Pancreas (tissue), 10 donors: ENCODE data around the gene FLRT3. TPM values are rescaled to one million over a fixed set of nuclear protein-coding genes. Genes with fewer than 3 reads are reported as not detected.

ENCODE experiments used
- ATAC-seq, 4 donors: fragments of 200-7000 bp; cut with Tn5 transposase; one replicate each; pipeline versions ENCODE4 v1.8.0 to v1.9.1; 2020; ENCODE audit warnings: mild to moderate bottlenecking in 4 of 4, moderate library complexity in 4 of 4
- DNase-seq, 6 donors: peaks; one replicate each; pipeline ENCODE4 v3.0.0-alpha.2; 2020
- FAIRE-seq: peaks from 2 replicates; lab custom pipeline; 2012; peaks lifted over from hg19 to GRCh38; lab: Jason Lieb, UNC
- H3K27ac ChIP-seq, 4 donors: fragments of 200-600 bp; sonication (generic); 1 replicate in 3 of 4; 2 replicates in 1 of 4; pipeline versions ENCODE4 v1.5.0 to v1.8.0; 2020
- H3K27me3 ChIP-seq, 4 donors: fragments of 200-600 bp; one replicate each; pipeline ENCODE4 v1.8.0; 2021
- H3K36me3 ChIP-seq, 3 donors: fragments of 200-600 bp; sonication (generic) in 1 of 3; one replicate each; pipeline versions ENCODE4 v1.5.0 to v1.8.0; 2020 to 2021
- H3K4me1 ChIP-seq, 3 donors: fragments of 200-600 bp; one replicate each; pipeline ENCODE4 v1.8.0; 2021
- H3K4me3 ChIP-seq, 4 donors: fragments of 200-600 bp; sonication (generic) in 2 of 4; one replicate each; pipeline versions ENCODE4 v1.5.0 to v1.8.0; 2020 to 2021
- H3K9me3 ChIP-seq, 4 donors: fragments of 200-600 bp; one replicate each; pipeline ENCODE4 v1.8.0; 2021
- WGBS, 2 donors: extraction: QIAGEN DNeasy Blood & Tissue Kit; methylation state at CpG; one replicate each; pipeline ENCODE4 v1.1.7; 2013; 5-methylcytosine and 5-hydroxymethylcytosine counted together
- intact Hi-C, 3 donors: fragments of 100-400 bp; cut with DNase I; formaldehyde crosslinking; loops; one replicate each; pipeline versions ENCODE4 v1.11.1 to v1.14.2; 2022
- polyA plus RNA-seq, 2 donors: library from polyadenylated mRNA; stranded (reverse); fragments of 200-250 nt; gene quantifications; one replicate each; pipeline ENCODE4 v1.2.3, GENCODE V29; 2013
- total RNA-seq, 6 donors: library from RNA; stranded (reverse); fragmentation: NEBNext Ultra II Directional in 4 of 6; extraction: Animal tissue kit (Norgen Biotek cat#: 25700) in 4 of 6; gene quantifications; one replicate each; pipeline versions ENCODE4 v1.2.1 to v1.2.4, GENCODE V29; 2021 to 2023
- TF ChIP-seq, protein P1 (sequence below), 4 donors: fragments of 200-600 bp; sonication (generic) in 3 of 4; IDR thresholded peaks; one replicate each; pipeline versions ENCODE4 v1.5.0 to v1.8.0; 2021; ENCODE audit warnings: antibody characterized with exemption in 4 of 4
- donor health status: healthy with polysubstance abuse.
- donor health status: DM: no; HTN: no; CAD: no; lungs with moderate emphysema.
- donor health status: DM: no; HTN: no; CAD: no.
- donor health status: control.
- donor health status: control.
- donor health status: Bipolar disorder and iron deficiency.
- donor health status: DM: yes; HTN: yes; CAD: no.
- donor health status: DM: no; HTN: no; CAD: no.
- donor health status: DM: no; HTN: no; CAD: no.
- donor health status: DM: yes; HTN: yes; CAD: no.

The FLRT3 gene
- total and polyA plus RNA-seq, 8 donors, result 0.72 to 11.0 (median 1.2) TPM

DNA sequence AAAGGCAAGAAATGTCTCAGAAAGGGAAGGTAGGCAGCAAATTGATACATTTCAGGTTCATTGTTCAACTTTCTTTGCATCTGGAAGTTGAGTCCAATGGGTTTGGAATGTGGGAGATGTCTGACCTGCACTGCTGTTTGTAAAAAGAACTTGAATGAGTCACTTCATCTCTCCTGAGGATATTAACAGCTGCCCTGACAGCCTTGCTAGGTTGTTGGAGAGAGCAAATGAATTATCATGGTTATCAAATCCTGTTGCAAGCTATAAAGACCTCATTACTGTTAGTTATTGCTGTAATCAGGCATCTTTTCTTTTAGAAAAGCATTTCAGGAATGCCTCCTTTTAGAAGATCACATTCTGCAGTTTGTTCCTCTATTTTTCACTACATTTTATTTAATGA is 23.0 kb upstream of the FLRT3 start:
- Histone ChIP-seq H3K36me3 (no peaks in the 10 kb centered on the region), H3K27ac (no peak overlapping the region), H3K27me3 (no peaks in the 10 kb centered on the region), H3K4me3 (no peak overlapping the region), H3K9me3 (peaks cover 0 to 2% (median 0%) of the 10 kb centered on the region in 4 donors), H3K4me1 (no peaks in the 10 kb centered on the region)
- DNase-seq (no peak), ATAC-seq (no peak), FAIRE-seq (no peak)
- intact Hi-C loops, result no loop called here
- TF ChIP-seq, protein P1, sequence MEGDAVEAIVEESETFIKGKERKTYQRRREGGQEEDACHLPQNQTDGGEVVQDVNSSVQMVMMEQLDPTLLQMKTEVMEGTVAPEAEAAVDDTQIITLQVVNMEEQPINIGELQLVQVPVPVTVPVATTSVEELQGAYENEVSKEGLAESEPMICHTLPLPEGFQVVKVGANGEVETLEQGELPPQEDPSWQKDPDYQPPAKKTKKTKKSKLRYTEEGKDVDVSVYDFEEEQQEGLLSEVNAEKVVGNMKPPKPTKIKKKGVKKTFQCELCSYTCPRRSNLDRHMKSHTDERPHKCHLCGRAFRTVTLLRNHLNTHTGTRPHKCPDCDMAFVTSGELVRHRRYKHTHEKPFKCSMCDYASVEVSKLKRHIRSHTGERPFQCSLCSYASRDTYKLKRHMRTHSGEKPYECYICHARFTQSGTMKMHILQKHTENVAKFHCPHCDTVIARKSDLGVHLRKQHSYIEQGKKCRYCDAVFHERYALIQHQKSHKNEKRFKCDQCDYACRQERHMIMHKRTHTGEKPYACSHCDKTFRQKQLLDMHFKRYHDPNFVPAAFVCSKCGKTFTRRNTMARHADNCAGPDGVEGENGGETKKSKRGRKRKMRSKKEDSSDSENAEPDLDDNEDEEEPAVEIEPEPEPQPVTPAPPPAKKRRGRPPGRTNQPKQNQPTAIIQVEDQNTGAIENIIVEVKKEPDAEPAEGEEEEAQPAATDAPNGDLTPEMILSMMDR (IDR thresholded peaks at IDR 0.05), result no peak

DNA sequence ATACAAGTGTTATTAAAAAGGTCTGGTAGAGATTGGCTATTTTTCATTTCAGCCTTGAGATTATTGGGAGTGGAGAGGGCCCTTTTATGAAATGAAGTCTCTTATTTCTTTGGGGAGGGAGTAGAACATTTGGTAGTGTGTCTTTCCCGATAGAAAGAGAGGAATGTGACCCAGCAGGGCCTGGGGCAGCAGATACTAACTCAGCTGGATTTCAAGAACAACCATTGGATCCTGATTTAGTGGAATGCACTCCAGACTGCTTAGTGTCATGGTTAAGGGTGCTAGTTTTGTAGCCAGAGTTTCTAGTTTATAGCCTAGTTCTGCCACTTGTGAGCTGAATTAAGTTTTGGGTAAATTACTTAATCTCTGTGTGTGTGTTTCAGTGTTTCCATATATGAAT is 18.4 kb upstream of the FLRT3 start:
- DNase-seq (no peak), ATAC-seq (no peak), FAIRE-seq (no peak)
- H3K9me3 ChIP-seq, result no peaks in the 10 kb centered on the region
- H3K27me3 ChIP-seq, result no peaks in the 10 kb centered on the region
- no peak overlapping the region for H3K27ac ChIP-seq
- H3K36me3 ChIP-seq, result no peaks in the 10 kb centered on the region
- TF ChIP-seq, protein P1 (IDR thresholded peaks at IDR 0.05), result no peak
- intact Hi-C loops, result no loop called here
- no peak overlapping the region for H3K4me3 ChIP-seq
- no peaks in the 10 kb centered on the region for H3K4me1 ChIP-seq
- 39 to 40% methylated on average over 1 of the region's 1 CpG for WGBS, 2 donors

DNA sequence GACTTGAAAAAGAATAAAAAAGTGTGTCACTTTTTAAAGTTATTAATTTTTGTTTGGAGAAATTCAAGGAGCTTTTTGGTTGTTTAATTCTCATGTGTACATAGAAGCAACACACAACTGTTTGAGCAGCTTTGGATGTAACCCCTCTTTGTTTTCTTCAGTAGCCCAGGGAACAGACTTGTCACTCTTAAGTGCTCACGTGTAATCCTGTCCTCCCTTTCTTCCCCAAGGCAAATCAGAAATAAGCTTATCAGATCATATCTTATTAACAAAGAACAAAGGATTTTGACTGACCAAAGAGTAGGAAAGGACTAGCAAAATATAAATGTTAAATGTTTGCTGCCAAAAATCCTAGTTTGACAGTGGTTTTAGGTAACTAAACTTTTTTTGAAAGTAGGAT is 7.3 kb upstream of the FLRT3 start:
- TF ChIP-seq, protein P1 (IDR thresholded peaks at IDR 0.05), result no peak
- DNase-seq, result no peak
- no peaks in the 10 kb centered on the region for H3K9me3 ChIP-seq
- no peak overlapping the region for H3K4me3 ChIP-seq
- 3 to 14% methylated on average over 1 of the region's 1 CpG for WGBS, 2 donors
- FAIRE-seq, result no peak
- intact Hi-C loops, result loop anchor here in 1 of 3 donors (10.0 kb wide), 1 partner anchor 640 kb away; no protein-coding TSS in a partner anchor
- no peak overlapping the region for H3K27ac ChIP-seq
- no peaks in the 10 kb centered on the region for H3K27me3 ChIP-seq
- H3K4me1 ChIP-seq, result peaks cover 9 to 14% (median 13%) of the 10 kb centered on the region in 3 donors
- ATAC-seq, result peak in 3 of 4 donors; percentile 47 to 62 (median 50)
- H3K36me3 ChIP-seq, result no peaks in the 10 kb centered on the region

DNA sequence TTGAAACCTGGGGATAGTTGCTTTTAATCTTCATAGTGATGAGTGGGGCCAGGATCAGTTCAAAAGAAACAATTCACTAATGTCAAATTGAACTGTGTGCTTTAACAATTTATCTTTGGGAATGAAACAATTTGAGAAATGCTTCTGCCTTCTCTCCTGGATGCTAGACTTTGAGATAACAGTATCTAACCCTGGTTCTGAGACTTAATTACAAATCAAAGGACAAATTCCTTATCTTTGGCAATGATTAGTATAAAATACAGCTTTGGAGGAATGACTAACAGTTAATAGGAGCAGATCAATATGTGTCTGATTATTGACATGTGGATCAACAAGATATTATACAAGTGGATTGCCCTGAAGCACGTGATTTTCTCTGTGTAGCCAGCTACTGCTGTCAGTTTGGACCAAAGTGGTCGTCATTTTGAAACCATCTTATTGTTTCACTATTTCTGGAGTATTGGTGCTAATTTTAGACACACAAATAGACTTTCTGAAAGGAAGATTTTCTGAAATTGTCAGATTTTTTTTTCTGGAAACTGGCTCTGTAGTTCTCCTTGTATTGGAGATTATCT is 6.2 kb upstream of the FLRT3 start:
- whole genome bisulfite sequencing, 2 donors, result 34 to 37% methylated on average over 2 of the region's 2 CpGs
- H3K27ac ChIP-seq, result no peak overlapping the region
- peaks cover 9 to 14% (median 13%) of the 10 kb centered on the region in 3 donors for H3K4me1 ChIP-seq
- no peaks in the 10 kb centered on the region for H3K9me3 ChIP-seq
- DNase-seq, result no peak
- H3K4me3 ChIP-seq, result no peak overlapping the region
- H3K27me3 ChIP-seq, result no peaks in the 10 kb centered on the region
- FAIRE-seq, result no peak
- TF ChIP-seq, protein P1 (IDR thresholded peaks at IDR 0.05), result no peak
- no peaks in the 10 kb centered on the region for H3K36me3 ChIP-seq
- intact Hi-C loops, result loop anchor here in 1 of 3 donors (10.0 kb wide), 1 partner anchor 641 kb away; no protein-coding TSS in a partner anchor
- ATAC-seq, result no peak

DNA sequence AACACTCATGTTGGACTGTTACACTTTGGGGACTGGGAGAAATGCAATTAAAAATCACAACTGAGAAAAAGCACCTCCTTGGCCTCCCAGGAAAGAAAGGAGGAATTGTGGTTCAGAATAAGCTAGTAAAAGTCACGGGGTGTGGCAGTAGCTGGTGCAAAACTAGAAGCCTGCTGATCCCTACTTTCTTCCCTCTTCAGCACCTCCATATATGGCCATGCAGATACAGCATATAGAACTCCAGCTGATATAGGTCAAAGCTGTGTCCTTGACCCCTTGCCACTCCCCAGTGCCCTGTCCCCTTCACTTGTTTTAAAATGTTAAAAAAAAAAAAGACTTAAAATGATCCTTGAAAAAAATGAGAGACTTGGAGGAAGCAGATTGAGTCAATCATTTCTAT is 5.5 kb upstream of the FLRT3 start:
- no peak for DNase-seq
- WGBS, 2 donors, result 90 to 95% methylated on average over 1 of the region's 1 CpG
- no peak for FAIRE-seq
- ATAC-seq, result no peak
- no peak overlapping the region for H3K27ac ChIP-seq
- intact Hi-C loops, result loop anchor here in 1 of 3 donors (10.0 kb wide), 1 partner anchor 642 kb away; no protein-coding TSS in a partner anchor
- peaks cover 9 to 14% (median 13%) of the 10 kb centered on the region in 3 donors for H3K4me1 ChIP-seq
- H3K36me3 ChIP-seq, result no peaks in the 10 kb centered on the region
- no peaks in the 10 kb centered on the region for H3K9me3 ChIP-seq
- no peaks in the 10 kb centered on the region for H3K27me3 ChIP-seq
- TF ChIP-seq, protein P1 (IDR thresholded peaks at IDR 0.05), result no peak
- no peak overlapping the region for H3K4me3 ChIP-seq
